ENCODE data around the gene OTUD1.

Gene OTUD1

DNA sequence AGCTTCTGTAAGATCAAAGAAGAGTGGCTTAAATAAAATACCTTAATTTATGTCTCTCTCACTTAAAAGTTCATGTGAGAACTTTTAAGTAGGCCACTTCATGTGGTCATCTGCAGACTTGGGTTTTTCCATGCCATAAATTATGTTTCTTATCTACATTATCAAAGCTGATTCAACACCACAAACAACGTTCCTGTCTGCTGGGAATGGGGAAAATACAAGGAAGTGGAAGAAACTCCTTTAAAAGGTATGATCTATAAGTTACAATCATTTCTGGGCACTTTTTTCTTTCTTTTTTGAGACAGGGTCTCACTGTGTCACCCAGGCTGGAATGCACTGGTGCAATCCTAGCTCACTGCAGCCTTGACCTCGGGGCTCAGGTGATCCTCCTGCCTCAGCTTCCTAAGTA is 16.9 kb upstream of the OTUD1 start:
- H3K27me3 ChIP-seq (ENCODE audit: control insufficient read depth, insufficient read depth, low read length) = no peaks in the 10 kb centered on the region
- H3K4me1 ChIP-seq (ENCODE audit: control insufficient read depth, low read depth, low read length) = peaks cover 16% of the 10 kb centered on the region
- no peaks in the 10 kb centered on the region for H3K9me3 ChIP-seq (ENCODE audit: control insufficient read depth, low read depth, low read length)
- no peak overlapping the region for H3K4me3 ChIP-seq (ENCODE audit: low read length)
- H3K27ac ChIP-seq (ENCODE audit: low read length) = no peak overlapping the region
- no peak overlapping the region for H3K9ac ChIP-seq (ENCODE audit: low read length)
- H3K36me3 ChIP-seq (ENCODE audit: control insufficient read depth, low read depth, low read length) = no peaks in the 10 kb centered on the region

DNA sequence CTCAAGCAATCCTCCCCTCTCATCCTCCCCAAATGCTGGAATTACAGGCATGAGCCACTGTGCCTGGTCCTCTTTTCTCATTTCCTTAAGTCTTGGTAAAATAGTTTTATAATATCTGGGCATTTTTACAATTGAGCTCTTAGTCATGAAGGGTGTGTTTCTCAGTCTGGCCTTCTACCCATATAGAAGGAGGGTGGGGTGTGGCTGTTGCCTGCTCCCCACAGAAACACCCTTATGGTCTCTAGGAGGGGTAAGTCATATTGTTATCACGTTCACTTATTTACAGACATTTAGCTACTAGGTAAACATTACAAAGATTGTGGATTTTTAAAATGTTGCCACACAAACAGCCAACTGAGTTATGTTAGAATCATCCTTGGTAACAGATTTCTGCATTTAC is 6.7 kb upstream of the OTUD1 start:
- no peaks in the 10 kb centered on the region for H3K4me1 ChIP-seq (ENCODE audit: control insufficient read depth, low read depth, low read length)
- H3K9me3 ChIP-seq (ENCODE audit: control insufficient read depth, low read depth, low read length) = no peaks in the 10 kb centered on the region
- H3K27me3 ChIP-seq (ENCODE audit: control insufficient read depth, insufficient read depth, low read length) = no peaks in the 10 kb centered on the region
- H3K9ac ChIP-seq (ENCODE audit: low read length) = no peak overlapping the region
- H3K27ac ChIP-seq (ENCODE audit: low read length) = no peak overlapping the region
- no peaks in the 10 kb centered on the region for H3K36me3 ChIP-seq (ENCODE audit: control insufficient read depth, low read depth, low read length)
- H3K4me3 ChIP-seq (ENCODE audit: low read length) = no peak overlapping the region

DNA sequence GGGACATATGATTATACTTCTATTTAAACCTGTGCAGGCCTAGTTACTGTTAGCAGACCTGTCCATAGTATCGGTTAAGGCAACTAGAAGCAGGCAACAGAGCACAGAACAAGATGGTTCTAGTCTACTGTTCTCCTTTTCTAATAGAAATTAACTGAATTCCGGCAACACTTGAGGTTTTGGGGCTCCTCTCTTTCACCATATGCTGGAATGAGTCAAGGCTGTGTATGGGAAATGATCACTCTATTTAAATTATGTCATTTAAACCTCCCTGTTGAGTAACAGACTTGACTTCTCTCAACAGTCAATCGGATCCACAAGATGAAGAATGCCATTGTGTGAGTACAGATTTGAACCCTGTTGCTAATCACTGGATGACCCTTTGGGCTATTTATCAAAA is 6.2 kb upstream of the OTUD1 start:
- Histone ChIP-seq H3K9me3 (ENCODE audit: control insufficient read depth, low read depth, low read length) (no peaks in the 10 kb centered on the region), H3K9ac (ENCODE audit: low read length) (no peak overlapping the region), H3K4me3 (ENCODE audit: low read length) (no peak overlapping the region), H3K27ac (ENCODE audit: low read length) (no peak overlapping the region), H3K4me1 (ENCODE audit: control insufficient read depth, low read depth, low read length) (no peaks in the 10 kb centered on the region), H3K36me3 (ENCODE audit: control insufficient read depth, low read depth, low read length) (no peaks in the 10 kb centered on the region), H3K27me3 (ENCODE audit: control insufficient read depth, insufficient read depth, low read length) (no peaks in the 10 kb centered on the region)

DNA sequence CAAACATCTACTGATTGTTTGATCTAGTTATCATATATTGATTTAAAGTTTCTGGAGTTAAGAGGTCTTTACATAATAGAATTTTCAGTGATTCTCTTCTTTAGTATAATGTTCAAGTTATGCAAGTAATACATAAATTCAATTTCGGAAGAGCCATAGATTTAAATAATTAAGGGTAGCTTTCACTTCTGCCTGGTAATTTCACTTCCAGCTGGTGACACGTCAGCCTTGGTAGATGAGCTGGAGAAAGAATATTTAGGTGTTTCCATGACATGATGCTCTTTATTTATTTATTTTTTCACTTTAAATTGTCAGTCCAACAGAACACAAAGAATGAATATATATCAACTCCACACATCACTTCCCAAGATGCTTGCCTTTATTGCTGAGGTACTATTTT is 5.2 kb upstream of the OTUD1 start:
- Histone ChIP-seq H3K9me3 (ENCODE audit: control insufficient read depth, low read depth, low read length) (no peaks in the 10 kb centered on the region), H3K27ac (ENCODE audit: low read length) (no peak overlapping the region), H3K36me3 (ENCODE audit: control insufficient read depth, low read depth, low read length) (no peaks in the 10 kb centered on the region), H3K9ac (ENCODE audit: low read length) (no peak overlapping the region), H3K4me1 (ENCODE audit: control insufficient read depth, low read depth, low read length) (no peaks in the 10 kb centered on the region), H3K27me3 (ENCODE audit: control insufficient read depth, insufficient read depth, low read length) (no peaks in the 10 kb centered on the region), H3K4me3 (ENCODE audit: low read length) (no peak overlapping the region)

DNA sequence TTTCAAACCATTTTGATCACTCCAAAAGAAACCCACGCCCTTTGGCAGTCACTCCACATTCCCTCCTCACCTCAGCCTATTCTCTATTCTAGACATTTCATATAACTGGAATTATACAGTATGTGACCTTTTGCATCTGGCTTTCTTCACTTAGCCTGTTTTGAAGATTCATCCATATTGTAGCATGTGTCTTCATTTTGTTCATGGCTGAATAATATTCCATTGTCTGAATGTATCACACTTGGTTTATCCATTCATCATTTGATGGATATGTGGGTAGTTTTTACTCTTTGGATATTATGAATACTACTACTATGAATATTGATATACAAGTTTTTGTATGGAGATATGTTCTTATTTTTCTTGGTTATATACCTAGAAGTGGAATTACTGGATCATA is 3.5 kb upstream of the OTUD1 start:
- Histone ChIP-seq H3K36me3 (ENCODE audit: control insufficient read depth, low read depth, low read length) (no peaks in the 10 kb centered on the region), H3K4me1 (ENCODE audit: control insufficient read depth, low read depth, low read length) (no peaks in the 10 kb centered on the region), H3K27ac (ENCODE audit: low read length) (no peak overlapping the region), H3K9ac (ENCODE audit: low read length) (no peak overlapping the region), H3K4me3 (ENCODE audit: low read length) (no peak overlapping the region), H3K27me3 (ENCODE audit: control insufficient read depth, insufficient read depth, low read length) (peaks cover 3% of the 10 kb centered on the region), H3K9me3 (ENCODE audit: control insufficient read depth, low read depth, low read length) (no peaks in the 10 kb centered on the region)

DNA sequence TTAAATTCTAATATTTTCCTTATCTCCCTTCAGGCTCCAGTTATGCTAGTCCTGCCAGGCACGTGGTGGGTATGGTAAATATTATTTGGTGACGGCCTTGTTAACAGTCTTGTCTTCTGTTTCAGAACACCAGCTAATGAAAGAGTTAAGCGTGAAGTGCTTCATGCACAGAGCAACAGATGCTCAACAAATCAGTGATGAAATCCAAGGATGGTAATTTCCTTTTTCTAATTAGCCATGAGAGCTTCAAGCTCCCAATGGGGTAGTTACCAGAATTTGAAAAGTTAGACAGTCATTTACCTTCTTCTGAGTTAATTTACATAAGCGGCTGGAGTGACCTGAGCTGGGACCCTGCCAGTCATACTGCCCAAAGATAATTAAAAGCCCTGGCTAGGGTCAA is 1.9 kb upstream of the OTUD1 start:
- H3K27ac ChIP-seq (ENCODE audit: low read length) = no peak overlapping the region
- no peak overlapping the region for H3K9ac ChIP-seq (ENCODE audit: low read length)
- H3K9me3 ChIP-seq (ENCODE audit: control insufficient read depth, low read depth, low read length) = no peaks in the 10 kb centered on the region
- H3K36me3 ChIP-seq (ENCODE audit: control insufficient read depth, low read depth, low read length) = no peaks in the 10 kb centered on the region
- no peaks in the 10 kb centered on the region for H3K4me1 ChIP-seq (ENCODE audit: control insufficient read depth, low read depth, low read length)
- peaks cover 16% of the 10 kb centered on the region for H3K27me3 ChIP-seq (ENCODE audit: control insufficient read depth, insufficient read depth, low read length)
- H3K4me3 ChIP-seq (ENCODE audit: low read length) = no peak overlapping the region

DNA sequence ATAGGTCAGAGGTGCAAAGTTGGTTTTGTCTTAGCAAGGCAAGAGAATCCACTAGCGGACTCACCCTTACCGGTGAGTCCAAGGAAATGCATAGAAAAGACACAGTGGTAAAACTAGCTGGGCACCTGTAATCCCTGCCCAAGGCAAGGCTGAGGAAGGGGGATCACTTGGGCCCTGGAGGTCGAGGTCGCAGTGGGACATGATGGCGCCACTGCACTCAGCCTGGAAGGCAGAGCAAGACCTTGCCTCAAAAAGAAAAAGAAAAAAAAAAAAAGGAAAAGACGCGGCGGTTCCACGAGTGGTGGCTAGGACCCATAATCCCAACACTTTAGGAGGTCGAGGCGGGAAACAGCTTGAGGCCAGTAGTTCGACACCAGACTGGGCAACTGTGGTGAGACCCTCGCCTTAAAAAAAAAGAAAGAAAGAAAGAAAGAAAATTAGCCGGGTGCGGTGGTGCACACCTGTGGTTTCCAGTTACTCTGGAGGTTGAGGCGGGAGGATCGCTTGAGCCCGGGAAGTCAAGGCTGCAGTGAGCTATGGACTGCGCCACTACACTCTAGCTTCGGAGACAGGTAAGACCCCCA is 820 bp upstream of the OTUD1 start:
- Histone ChIP-seq H3K27me3 (ENCODE audit: control insufficient read depth, insufficient read depth, low read length) (peaks cover 16% of the 10 kb centered on the region), H3K27ac (ENCODE audit: low read length) (no peak overlapping the region), H3K36me3 (ENCODE audit: control insufficient read depth, low read depth, low read length) (no peaks in the 10 kb centered on the region), H3K9me3 (ENCODE audit: control insufficient read depth, low read depth, low read length) (no peaks in the 10 kb centered on the region), H3K9ac (ENCODE audit: low read length) (no peak overlapping the region), H3K4me1 (ENCODE audit: control insufficient read depth, low read depth, low read length) (no peaks in the 10 kb centered on the region), H3K4me3 (ENCODE audit: low read length) (peak overlapping the region; percentile 69)

DNA sequence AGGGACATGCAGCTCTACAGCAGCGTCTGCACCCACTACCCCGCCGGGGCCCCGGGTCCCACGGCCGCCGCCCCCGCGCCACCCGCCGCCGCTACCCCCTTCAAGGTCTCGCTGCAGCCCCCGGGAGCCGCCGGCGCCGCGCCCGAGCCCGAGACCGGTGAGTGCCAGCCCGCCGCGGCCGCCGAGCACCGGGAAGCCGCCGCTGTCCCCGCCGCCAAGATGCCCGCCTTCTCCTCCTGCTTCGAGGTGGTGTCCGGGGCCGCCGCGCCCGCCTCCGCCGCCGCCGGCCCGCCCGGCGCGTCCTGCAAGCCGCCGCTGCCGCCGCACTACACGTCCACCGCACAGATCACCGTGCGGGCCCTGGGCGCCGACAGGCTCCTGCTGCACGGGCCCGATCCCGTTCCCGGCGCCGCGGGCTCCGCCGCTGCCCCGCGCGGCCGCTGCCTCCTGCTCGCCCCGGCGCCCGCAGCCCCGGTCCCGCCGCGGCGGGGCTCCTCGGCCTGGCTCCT is 631 bp downstream of the OTUD1 start:
- H3K27me3 ChIP-seq (ENCODE audit: control insufficient read depth, insufficient read depth, low read length) = peaks cover 16% of the 10 kb centered on the region
- H3K36me3 ChIP-seq (ENCODE audit: control insufficient read depth, low read depth, low read length) = no peaks in the 10 kb centered on the region
- no peak overlapping the region for H3K9ac ChIP-seq (ENCODE audit: low read length)
- no peak overlapping the region for H3K27ac ChIP-seq (ENCODE audit: low read length)
- no peaks in the 10 kb centered on the region for H3K4me1 ChIP-seq (ENCODE audit: control insufficient read depth, low read depth, low read length)
- peak overlapping the region; percentile 69 for H3K4me3 ChIP-seq (ENCODE audit: low read length)
- no peaks in the 10 kb centered on the region for H3K9me3 ChIP-seq (ENCODE audit: control insufficient read depth, low read depth, low read length)

DNA sequence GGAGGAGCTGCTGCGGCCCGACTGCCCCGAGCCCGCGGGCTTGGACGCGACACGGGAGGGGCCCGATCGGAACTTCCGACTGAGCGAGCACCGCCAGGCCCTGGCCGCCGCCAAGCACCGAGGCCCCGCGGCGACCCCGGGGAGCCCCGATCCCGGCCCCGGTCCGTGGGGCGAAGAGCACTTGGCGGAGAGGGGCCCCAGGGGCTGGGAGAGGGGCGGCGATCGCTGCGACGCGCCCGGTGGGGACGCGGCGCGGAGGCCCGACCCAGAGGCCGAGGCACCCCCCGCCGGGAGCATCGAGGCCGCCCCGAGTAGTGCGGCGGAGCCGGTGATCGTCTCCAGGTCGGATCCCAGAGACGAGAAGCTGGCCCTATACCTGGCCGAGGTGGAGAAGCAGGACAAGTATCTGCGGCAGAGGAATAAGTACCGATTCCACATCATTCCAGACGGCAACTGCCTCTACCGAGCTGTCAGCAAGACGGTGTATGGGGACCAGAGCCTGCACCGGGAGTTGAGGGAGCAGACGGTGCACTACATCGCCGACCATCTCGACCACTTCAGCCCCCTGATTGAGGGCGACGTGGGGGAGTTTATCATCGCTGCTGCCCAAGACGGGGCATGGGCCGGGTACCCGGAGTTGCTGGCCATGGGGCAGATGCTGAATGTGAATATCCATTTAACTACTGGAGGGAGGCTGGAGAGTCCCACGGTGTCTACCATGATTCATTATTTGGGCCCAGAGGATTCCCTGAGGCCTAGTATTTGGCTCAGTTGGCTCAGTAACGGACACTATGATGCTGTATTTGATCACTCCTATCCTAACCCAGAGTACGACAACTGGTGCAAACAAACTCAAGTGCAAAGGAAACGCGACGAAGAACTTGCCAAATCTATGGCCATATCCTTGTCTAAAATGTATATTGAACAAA is 1.4 kb downstream of the OTUD1 start:
- Histone ChIP-seq H3K4me1 (ENCODE audit: control insufficient read depth, low read depth, low read length) (no peaks in the 10 kb centered on the region), H3K4me3 (ENCODE audit: low read length) (peak overlapping the region; percentile 69), H3K9ac (ENCODE audit: low read length) (no peak overlapping the region)

DNA sequence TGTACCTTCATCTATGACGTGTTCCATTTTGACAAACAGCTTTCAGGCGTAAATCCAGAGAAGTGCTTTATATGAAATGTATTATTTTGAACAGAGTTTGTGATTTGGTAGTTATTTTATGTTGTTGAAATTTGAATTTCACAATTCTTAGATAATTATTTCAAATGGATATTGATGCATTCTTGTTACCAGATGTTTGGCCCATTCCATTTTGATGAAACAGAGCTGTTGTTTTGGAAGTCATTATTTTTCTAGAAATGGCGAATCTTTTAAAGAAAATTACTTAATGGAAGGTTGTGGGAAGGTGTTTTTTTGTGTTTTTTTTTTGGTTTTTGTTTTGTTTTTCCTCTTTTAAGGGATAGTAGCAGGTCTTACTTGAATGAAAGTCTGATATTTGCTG is 2.4 kb downstream of the OTUD1 start:
- Histone ChIP-seq H3K27me3 (ENCODE audit: control insufficient read depth, insufficient read depth, low read length) (peaks cover 16% of the 10 kb centered on the region), H3K36me3 (ENCODE audit: control insufficient read depth, low read depth, low read length) (no peaks in the 10 kb centered on the region), H3K9me3 (ENCODE audit: control insufficient read depth, low read depth, low read length) (no peaks in the 10 kb centered on the region), H3K4me3 (ENCODE audit: low read length) (peak overlapping the region; percentile 69), H3K4me1 (ENCODE audit: control insufficient read depth, low read depth, low read length) (no peaks in the 10 kb centered on the region), H3K9ac (ENCODE audit: low read length) (no peak overlapping the region), H3K27ac (ENCODE audit: low read length) (no peak overlapping the region)

More for the DNA sequence above, 1.4 kb downstream of the OTUD1 start:
- Histone ChIP-seq H3K36me3 (ENCODE audit: control insufficient read depth, low read depth, low read length) (no peaks in the 10 kb centered on the region), H3K27me3 (ENCODE audit: control insufficient read depth, insufficient read depth, low read length) (peaks cover 16% of the 10 kb centered on the region), H3K27ac (ENCODE audit: low read length) (no peak overlapping the region), H3K9me3 (ENCODE audit: control insufficient read depth, low read depth, low read length) (no peaks in the 10 kb centered on the region)

DNA sequence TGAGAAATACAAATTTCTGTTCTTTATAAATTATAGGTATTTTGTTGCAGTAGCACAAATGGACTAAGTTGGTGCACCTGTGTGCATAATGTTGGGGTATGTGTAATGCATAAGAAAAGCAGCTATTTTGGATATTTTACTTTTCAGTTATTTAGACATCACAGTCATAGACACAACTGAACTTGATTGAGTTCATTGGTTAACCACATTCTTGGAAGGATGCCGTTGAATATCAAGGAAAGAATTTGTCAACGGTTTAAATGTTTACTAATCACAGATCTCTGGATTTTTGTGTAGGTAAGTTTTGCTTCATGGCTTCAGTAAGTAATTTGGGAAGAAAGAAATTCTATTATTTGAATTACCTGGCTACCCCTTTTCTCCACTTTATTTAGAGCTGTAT is 4.1 kb downstream of the OTUD1 start:
- H3K36me3 ChIP-seq (ENCODE audit: control insufficient read depth, low read depth, low read length) = no peaks in the 10 kb centered on the region
- no peaks in the 10 kb centered on the region for H3K9me3 ChIP-seq (ENCODE audit: control insufficient read depth, low read depth, low read length)
- peaks cover 16% of the 10 kb centered on the region for H3K27me3 ChIP-seq (ENCODE audit: control insufficient read depth, insufficient read depth, low read length)
- H3K27ac ChIP-seq (ENCODE audit: low read length) = no peak overlapping the region
- H3K4me1 ChIP-seq (ENCODE audit: control insufficient read depth, low read depth, low read length) = no peaks in the 10 kb centered on the region
- H3K9ac ChIP-seq (ENCODE audit: low read length) = no peak overlapping the region
- no peak overlapping the region for H3K4me3 ChIP-seq (ENCODE audit: low read length)

DNA sequence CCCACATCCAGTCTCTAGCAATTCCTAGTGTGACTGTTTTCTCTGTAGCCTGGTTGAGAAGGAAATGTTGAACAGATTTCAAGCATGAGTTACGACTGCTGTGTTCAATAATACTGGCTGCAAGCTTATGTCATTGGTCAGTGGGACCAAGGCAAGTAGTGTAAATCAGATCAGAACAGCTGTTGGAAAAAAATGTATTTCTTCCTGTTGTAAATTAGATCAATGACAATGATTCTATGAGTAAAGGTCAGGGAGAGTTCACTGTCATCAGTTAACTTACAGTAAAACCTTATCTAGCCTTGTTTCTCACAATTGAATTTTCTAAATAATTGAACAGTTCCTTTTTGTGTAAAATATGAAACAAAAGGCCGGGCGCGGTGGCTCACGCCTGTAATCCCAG is 6.7 kb downstream of the OTUD1 start:
- Histone ChIP-seq H3K4me3 (ENCODE audit: low read length) (no peak overlapping the region), H3K9me3 (ENCODE audit: control insufficient read depth, low read depth, low read length) (no peaks in the 10 kb centered on the region), H3K9ac (ENCODE audit: low read length) (no peak overlapping the region), H3K27ac (ENCODE audit: low read length) (no peak overlapping the region), H3K27me3 (ENCODE audit: control insufficient read depth, insufficient read depth, low read length) (peaks cover 10% of the 10 kb centered on the region), H3K36me3 (ENCODE audit: control insufficient read depth, low read depth, low read length) (no peaks in the 10 kb centered on the region), H3K4me1 (ENCODE audit: control insufficient read depth, low read depth, low read length) (no peaks in the 10 kb centered on the region)
